C4-2B (cell line): ENCODE data around the gene TMEM150A.
"Not testable (repeated sequence)": the region's sequence is repeated elsewhere in the genome, so short reads cannot be mapped to it uniquely, and the experiment has no call there.

Experiments used
- ZFX ChIP-seq: fragments of 450-650 bp; IDR thresholded peaks from 2 replicates; pipeline ENCODE4 v1.6.1; 2017
- TF ChIP-seq, protein P1 (sequence below): fragments of 450-650 bp; conservative IDR thresholded peaks from 2 replicates; pipeline ENCODE4 v1.5.1; 2017; ENCODE audit warnings: mild to moderate bottlenecking

DNA sequence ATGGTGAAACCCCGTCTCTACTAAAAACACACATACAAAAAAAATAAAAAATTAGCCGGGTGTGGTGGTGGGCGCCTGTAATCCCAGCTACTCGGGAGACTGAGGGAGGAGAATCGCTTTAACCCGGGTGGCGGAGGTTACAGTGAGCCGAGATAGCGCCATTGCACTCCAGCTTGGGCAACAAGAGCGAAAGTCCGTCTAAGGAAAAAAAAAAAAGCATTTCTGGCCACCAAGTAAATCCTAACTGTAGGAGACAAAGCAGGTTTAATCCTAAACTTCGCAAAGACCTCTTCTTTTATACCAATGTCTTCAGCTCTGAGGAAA lies 42.1 kb downstream of the TMEM150A start:
- TF ChIP-seq, protein P1, sequence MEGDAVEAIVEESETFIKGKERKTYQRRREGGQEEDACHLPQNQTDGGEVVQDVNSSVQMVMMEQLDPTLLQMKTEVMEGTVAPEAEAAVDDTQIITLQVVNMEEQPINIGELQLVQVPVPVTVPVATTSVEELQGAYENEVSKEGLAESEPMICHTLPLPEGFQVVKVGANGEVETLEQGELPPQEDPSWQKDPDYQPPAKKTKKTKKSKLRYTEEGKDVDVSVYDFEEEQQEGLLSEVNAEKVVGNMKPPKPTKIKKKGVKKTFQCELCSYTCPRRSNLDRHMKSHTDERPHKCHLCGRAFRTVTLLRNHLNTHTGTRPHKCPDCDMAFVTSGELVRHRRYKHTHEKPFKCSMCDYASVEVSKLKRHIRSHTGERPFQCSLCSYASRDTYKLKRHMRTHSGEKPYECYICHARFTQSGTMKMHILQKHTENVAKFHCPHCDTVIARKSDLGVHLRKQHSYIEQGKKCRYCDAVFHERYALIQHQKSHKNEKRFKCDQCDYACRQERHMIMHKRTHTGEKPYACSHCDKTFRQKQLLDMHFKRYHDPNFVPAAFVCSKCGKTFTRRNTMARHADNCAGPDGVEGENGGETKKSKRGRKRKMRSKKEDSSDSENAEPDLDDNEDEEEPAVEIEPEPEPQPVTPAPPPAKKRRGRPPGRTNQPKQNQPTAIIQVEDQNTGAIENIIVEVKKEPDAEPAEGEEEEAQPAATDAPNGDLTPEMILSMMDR: not testable (repeated sequence)
- not testable (repeated sequence) for TF ChIP-seq ZFX
